RWPE2 (cell line): Measurements from ENCODE around the gene B3GAT1.

Experiments used
- ATAC-seq: fragments of 200-7000 bp; cut with Tn5 transposase; 3 replicates; pipeline ENCODE4 v1.9.1; 2021; ENCODE audit warnings: low read depth
- DNase-seq: peaks from one replicate; pipeline ENCODE4 v3.0.0-alpha.2; 2020; ENCODE audit warnings: low spot score
- H3K27ac ChIP-seq: fragments of 450-650 bp; 2 replicates; pipeline ENCODE4 v1.5.1; 2017; ENCODE audit warnings: mild to moderate bottlenecking; ENCODE audit not compliant: poor library complexity, severe bottlenecking
- H3K27me3 ChIP-seq: fragments of 250-450 bp; sonication (Bioruptor Pico); 2 replicates; pipeline ENCODE4 v1.5.1; 2021; ENCODE audit warnings: mild to moderate bottlenecking, moderate library complexity; ENCODE audit not compliant: insufficient read depth, poor library complexity, severe bottlenecking
- H3K36me3 ChIP-seq: fragments of 250-450 bp; sonication (Bioruptor Pico); 2 replicates; pipeline ENCODE4 v1.5.1; 2020; ENCODE audit warnings: low read depth, mild to moderate bottlenecking, moderate library complexity
- H3K4me1 ChIP-seq: fragments of 250-450 bp; sonication (Bioruptor Pico); 2 replicates; pipeline ENCODE4 v1.5.1; 2021; ENCODE audit warnings: mild to moderate bottlenecking, moderate library complexity; ENCODE audit not compliant: insufficient read depth, poor library complexity, severe bottlenecking
- H3K4me3 ChIP-seq: fragments of 250-450 bp; sonication (Bioruptor Pico); 2 replicates; pipeline ENCODE4 v1.5.1; 2021; ENCODE audit warnings: mild to moderate bottlenecking, moderate library complexity; ENCODE audit not compliant: severe bottlenecking
- H3K9me3 ChIP-seq: fragments of 250-450 bp; sonication (Bioruptor Pico); 2 replicates; pipeline ENCODE4 v1.5.1; 2021; ENCODE audit warnings: mild to moderate bottlenecking, moderate library complexity; ENCODE audit not compliant: severe bottlenecking
- TF ChIP-seq, protein P1 (sequence below): fragments of 450-650 bp; IDR thresholded peaks from one replicate; pipeline ENCODE4 v1.5.1; 2017; ENCODE audit warnings: mild to moderate bottlenecking, moderate library complexity; ENCODE audit not compliant: poor library complexity, severe bottlenecking

Gene B3GAT1

DNA sequence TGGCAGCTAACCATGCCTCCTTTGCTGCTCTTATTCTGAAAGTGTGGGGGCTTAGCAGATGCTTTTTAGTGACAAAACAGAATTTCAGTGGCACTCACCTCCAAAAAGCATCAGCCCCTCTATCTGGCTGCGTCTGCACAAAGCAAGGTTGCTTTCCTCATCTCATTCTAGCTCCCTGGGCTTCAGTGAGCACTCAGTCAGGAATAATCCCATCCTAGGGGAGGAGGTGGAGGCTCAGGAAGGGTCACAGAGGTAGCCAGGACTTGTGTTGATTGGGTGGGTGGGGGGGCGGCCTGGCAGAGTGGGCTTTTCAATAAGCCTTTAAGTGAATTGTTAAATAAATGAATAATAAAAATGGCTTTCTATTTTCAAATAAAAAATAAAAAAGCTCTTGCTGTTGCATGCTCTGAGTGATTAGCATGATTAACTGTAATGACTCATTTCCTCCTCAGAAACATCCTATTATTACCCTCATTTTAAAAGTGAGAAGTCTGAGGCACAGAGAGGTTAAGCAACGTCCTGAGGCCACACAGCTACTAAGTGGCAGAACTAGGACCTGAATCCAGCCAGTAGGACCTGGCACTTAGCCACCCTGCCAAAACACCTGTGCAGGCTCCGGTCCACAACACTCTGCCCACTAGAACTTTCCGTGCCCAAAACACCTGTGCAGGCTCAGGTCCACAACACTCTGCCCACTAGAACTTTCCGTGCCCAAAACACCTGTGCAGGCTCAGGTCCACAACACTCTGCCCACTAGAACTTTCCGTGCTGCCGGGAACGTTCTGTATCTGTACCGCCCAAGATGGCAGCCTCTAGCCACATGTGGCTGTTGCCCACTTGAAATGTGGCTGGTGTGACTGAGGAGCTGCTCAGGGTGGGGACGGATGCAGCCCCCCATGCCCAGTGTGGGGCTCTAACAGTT lies 5.5 kb downstream of the B3GAT1 start:
- no peak; the same call in 2 of the 3 replicates for ATAC-seq
- no peaks in the 10 kb centered on the region for H3K4me1 ChIP-seq
- DNase-seq: no peak
- TF ChIP-seq, protein P1, sequence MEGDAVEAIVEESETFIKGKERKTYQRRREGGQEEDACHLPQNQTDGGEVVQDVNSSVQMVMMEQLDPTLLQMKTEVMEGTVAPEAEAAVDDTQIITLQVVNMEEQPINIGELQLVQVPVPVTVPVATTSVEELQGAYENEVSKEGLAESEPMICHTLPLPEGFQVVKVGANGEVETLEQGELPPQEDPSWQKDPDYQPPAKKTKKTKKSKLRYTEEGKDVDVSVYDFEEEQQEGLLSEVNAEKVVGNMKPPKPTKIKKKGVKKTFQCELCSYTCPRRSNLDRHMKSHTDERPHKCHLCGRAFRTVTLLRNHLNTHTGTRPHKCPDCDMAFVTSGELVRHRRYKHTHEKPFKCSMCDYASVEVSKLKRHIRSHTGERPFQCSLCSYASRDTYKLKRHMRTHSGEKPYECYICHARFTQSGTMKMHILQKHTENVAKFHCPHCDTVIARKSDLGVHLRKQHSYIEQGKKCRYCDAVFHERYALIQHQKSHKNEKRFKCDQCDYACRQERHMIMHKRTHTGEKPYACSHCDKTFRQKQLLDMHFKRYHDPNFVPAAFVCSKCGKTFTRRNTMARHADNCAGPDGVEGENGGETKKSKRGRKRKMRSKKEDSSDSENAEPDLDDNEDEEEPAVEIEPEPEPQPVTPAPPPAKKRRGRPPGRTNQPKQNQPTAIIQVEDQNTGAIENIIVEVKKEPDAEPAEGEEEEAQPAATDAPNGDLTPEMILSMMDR: no peak
- no peaks in the 10 kb centered on the region for H3K9me3 ChIP-seq
- peaks cover 26% of the 10 kb centered on the region for H3K27me3 ChIP-seq
- no peak overlapping the region for H3K27ac ChIP-seq
- no peak overlapping the region for H3K4me3 ChIP-seq
- H3K36me3 ChIP-seq: no peaks in the 10 kb centered on the region

GRCh38 chr11:134405841-134406240 lies 6.2 kb downstream of the B3GAT1 start:
- no peak for ATAC-seq

DNA sequence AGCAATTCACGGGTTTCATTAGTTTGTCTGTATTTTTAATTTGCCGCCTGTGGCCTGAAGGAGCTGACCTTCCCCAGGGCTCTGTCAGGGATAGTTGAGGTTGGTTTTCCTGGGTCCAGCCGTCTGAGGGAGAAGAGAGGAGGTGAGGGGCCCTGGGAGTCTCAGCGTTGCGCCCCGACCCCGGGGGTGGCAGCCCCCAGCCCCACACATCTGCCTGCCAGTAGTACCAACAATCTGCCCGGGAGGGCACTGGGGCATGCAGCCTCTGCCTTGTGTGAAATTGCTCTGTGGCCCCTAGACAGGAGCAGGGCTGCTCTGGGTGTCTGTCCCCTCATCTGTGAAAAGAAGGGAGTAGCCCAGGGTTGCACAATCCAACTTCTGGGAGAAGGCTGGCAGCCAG lies 6.6 kb downstream of the B3GAT1 start:
- H3K36me3 ChIP-seq: no peaks in the 10 kb centered on the region
- DNase-seq: no peak
- no peak overlapping the region for H3K27ac ChIP-seq
- no peaks in the 10 kb centered on the region for H3K4me1 ChIP-seq
- no peak for ATAC-seq
- H3K27me3 ChIP-seq: peaks cover 15% of the 10 kb centered on the region
- no peak overlapping the region for H3K4me3 ChIP-seq
- H3K9me3 ChIP-seq: no peaks in the 10 kb centered on the region
- TF ChIP-seq, protein P1: no peak

More at GRCh38 chr11:134405841-134406240, 6.2 kb downstream of the B3GAT1 start:
- H3K9me3 ChIP-seq: no peaks in the 10 kb centered on the region
- H3K27ac ChIP-seq: no peak overlapping the region
- no peaks in the 10 kb centered on the region for H3K4me1 ChIP-seq
- no peak overlapping the region for H3K4me3 ChIP-seq
- DNase-seq: no peak
- TF ChIP-seq, protein P1: no peak
- H3K36me3 ChIP-seq: no peaks in the 10 kb centered on the region
- peaks cover 19% of the 10 kb centered on the region for H3K27me3 ChIP-seq

GRCh38 chr11:134404575-134405341 lies 7.3 kb downstream of the B3GAT1 start:
- Histone ChIP-seq H3K27ac (no peak overlapping the region), H3K4me3 (no peak overlapping the region), H3K27me3 (peaks cover 9% of the 10 kb centered on the region), H3K4me1 (no peaks in the 10 kb centered on the region), H3K36me3 (no peaks in the 10 kb centered on the region), H3K9me3 (no peaks in the 10 kb centered on the region)
- TF ChIP-seq, protein P1: no peak
- no peak for ATAC-seq
- DNase-seq: no peak
